Measurements from ENCODE around the gene METTL15. TPM values are rescaled to one million over a fixed set of nuclear protein-coding genes. Genes with fewer than 3 reads are reported as not detected.

The METTL15 gene
- total RNA-seq, 2 donors from 2014 or later, result 8.8 to 16.8 TPM

GRCh38 chr11:28104425-28104824, 3.8 kb upstream of the METTL15 start:
- Histone ChIP-seq H3K36me3 (no peaks in the 10 kb centered on the region), H3K4me1 (replicated peaks) (peaks cover 4% of the 10 kb centered on the region), H3K4me3 (no peak overlapping the region), H3K9me3 (no peaks in the 10 kb centered on the region), H3K27me3 (replicated peaks; ENCODE audit: insufficient read depth) (no peaks in the 10 kb centered on the region), H3K27ac (no peak overlapping the region)
- no peak for TF ChIP-seq POLR2AphosphoS5 (IDR thresholded peaks at IDR 0.05)
- no peak for TF ChIP-seq CTCF (IDR thresholded peaks at IDR 0.05)
- TF ChIP-seq POLR2A (IDR thresholded peaks at IDR 0.05), result no peak
- WGBS, result 86% methylated on average over 1 of the region's 1 CpG
- intact Hi-C loops (cut with DNase I), result no loop called here
- no peak for DNase-seq (ENCODE audit: low spot score)

GRCh38 chr11:28104984-28105383, 3.2 kb upstream of the METTL15 start:
- Histone ChIP-seq H3K4me3 (no peak overlapping the region), H3K27ac (no peak overlapping the region), H3K27me3 (replicated peaks; ENCODE audit: insufficient read depth) (no peaks in the 10 kb centered on the region), H3K4me1 (replicated peaks) (peaks cover 4% of the 10 kb centered on the region), H3K9me3 (no peaks in the 10 kb centered on the region), H3K36me3 (no peaks in the 10 kb centered on the region)
- no peak for TF ChIP-seq POLR2AphosphoS5 (IDR thresholded peaks at IDR 0.05)
- no peak for TF ChIP-seq POLR2A (IDR thresholded peaks at IDR 0.05)
- TF ChIP-seq CTCF (IDR thresholded peaks at IDR 0.05), result no peak
- intact Hi-C loops (cut with DNase I), result no loop called here
- no peak for DNase-seq (ENCODE audit: low spot score)
- WGBS, result 93% methylated on average over 2 of the region's 2 CpGs

DNA sequence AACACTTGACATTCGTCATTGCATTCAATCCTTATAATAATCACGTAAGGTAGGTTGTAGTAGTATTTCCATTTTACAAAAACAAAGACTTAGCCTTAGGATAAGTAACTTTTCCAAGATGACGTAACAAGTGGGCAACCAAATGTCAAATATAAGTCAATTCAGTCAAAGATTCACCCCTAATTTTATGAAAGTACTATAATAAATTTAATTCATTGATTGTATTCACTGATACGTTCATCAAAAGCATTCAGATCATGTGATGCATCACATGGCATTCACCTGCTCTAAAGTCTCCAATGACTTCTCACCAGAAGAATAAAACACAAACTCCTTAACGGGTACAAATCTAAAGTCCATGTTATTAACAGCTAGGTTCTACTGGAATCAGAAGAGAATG, 2.3 kb upstream of the METTL15 start:
- no peaks in the 10 kb centered on the region for H3K36me3 ChIP-seq
- intact Hi-C loops (cut with DNase I), result no loop called here
- WGBS, result 91% methylated on average over 5 of the region's 5 CpGs
- DNase-seq (ENCODE audit: low spot score), result no peak
- H3K27ac ChIP-seq, result no peak overlapping the region
- no peak overlapping the region for H3K4me3 ChIP-seq
- no peaks in the 10 kb centered on the region for H3K27me3 ChIP-seq (replicated peaks; ENCODE audit: insufficient read depth)
- H3K9me3 ChIP-seq, result no peaks in the 10 kb centered on the region
- peaks cover 4% of the 10 kb centered on the region for H3K4me1 ChIP-seq (replicated peaks)
- no peak for TF ChIP-seq CTCF (IDR thresholded peaks at IDR 0.05)
- TF ChIP-seq POLR2A (IDR thresholded peaks at IDR 0.05), result no peak
- TF ChIP-seq POLR2AphosphoS5 (IDR thresholded peaks at IDR 0.05), result no peak

DNA sequence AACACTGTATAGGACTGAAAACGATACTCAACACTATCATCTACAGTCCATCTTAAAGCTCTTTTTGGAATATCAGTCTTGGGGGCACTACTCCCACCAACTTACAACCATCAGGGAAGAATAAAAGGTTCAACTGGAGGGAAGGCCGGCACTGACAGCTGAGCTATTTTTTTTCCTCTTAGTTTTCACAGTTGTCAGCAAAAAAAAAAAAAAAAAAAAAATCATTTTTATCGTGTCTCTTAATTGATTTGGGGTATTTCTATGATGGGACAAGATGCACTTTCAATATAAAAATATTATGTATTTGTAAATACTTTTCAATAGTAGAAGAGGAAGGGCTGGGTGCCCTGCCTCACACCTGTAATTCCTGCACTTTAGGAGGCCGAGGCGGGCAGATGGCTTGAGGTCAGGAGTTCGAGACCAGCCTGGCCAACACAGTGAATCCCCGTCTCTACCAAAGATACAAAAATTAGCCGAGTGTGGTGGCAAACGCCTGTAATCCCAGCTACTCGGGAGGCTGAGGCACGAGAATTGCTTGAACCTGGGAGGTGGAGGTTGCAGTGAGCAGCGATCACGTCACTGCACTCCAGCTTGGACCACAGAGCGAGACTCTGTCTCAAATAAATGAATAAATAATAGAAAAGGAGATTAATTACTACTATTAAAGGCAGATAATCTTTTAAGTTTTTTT, 1.7 kb upstream of the METTL15 start:
- H3K27ac ChIP-seq, result no peak overlapping the region
- peaks cover 4% of the 10 kb centered on the region for H3K4me1 ChIP-seq (replicated peaks)
- no peaks in the 10 kb centered on the region for H3K27me3 ChIP-seq (replicated peaks; ENCODE audit: insufficient read depth)
- no peak for DNase-seq (ENCODE audit: low spot score)
- H3K9me3 ChIP-seq, result no peaks in the 10 kb centered on the region
- H3K4me3 ChIP-seq, result no peak overlapping the region
- TF ChIP-seq CTCF (IDR thresholded peaks at IDR 0.05) (no peak), POLR2A (IDR thresholded peaks at IDR 0.05) (no peak), POLR2AphosphoS5 (IDR thresholded peaks at IDR 0.05) (no peak)
- intact Hi-C loops (cut with DNase I), result no loop called here
- H3K36me3 ChIP-seq, result no peaks in the 10 kb centered on the region
- 90% methylated on average over 14 of the region's 14 CpGs for WGBS

GRCh38 chr11:28107191-28107749, 918 bp upstream of the METTL15 start:
- WGBS, result under 1% methylated on average over 11 of the region's 11 CpGs
- Histone ChIP-seq H3K4me1 (replicated peaks) (peaks cover 4% of the 10 kb centered on the region), H3K27me3 (replicated peaks; ENCODE audit: insufficient read depth) (no peaks in the 10 kb centered on the region), H3K9me3 (no peaks in the 10 kb centered on the region), H3K4me3 (peak overlapping the region; percentile 45 to 49), H3K27ac (peak overlapping the region; percentile 81), H3K36me3 (no peaks in the 10 kb centered on the region)
- DNase-seq (ENCODE audit: low spot score), result no peak
- no peak for TF ChIP-seq CTCF (IDR thresholded peaks at IDR 0.05)
- TF ChIP-seq POLR2A (IDR thresholded peaks at IDR 0.05), result no peak
- no peak for TF ChIP-seq POLR2AphosphoS5 (IDR thresholded peaks at IDR 0.05)
- intact Hi-C loops (cut with DNase I), result no loop called here

Data from prostate gland (tissue), 2 donors.